Fibroblast of the aortic adventitia (primary cell): Measurements from ENCODE around the gene CSGALNACT2. TPM values are rescaled to one million over a fixed set of nuclear protein-coding genes. Genes with fewer than 3 reads are reported as not detected.

ENCODE experiments used
- DNase-seq: peaks from one replicate; pipeline ENCODE4 v3.0.0-alpha.2; 2010; ENCODE audit warnings: low read depth
- H3K4me3 ChIP-seq: 2 replicates; pipeline ENCODE4 v1.5.1; 2011; ENCODE audit warnings: low read depth, mild to moderate bottlenecking, control low read depth, low read length, moderate library complexity
- CTCF ChIP-seq: IDR thresholded peaks from 2 replicates; pipeline ENCODE4 v1.5.1; 2011; ENCODE audit warnings: mild to moderate bottlenecking, low read length, control low read depth, inconsistent platforms; ENCODE audit not compliant: insufficient read depth
- total RNA-seq: library from RNA; depleted of rRNA; stranded (reverse); fragments of >200 nt; gene quantifications from 2 replicates; pipeline ENCODE4 v1.2.3, GENCODE V29; 2012; ENCODE audit warnings: low replicate concordance

CSGALNACT2 gene
- total RNA-seq, 1 donor, result 35.7 TPM

- no peak overlapping the region for H3K4me3 ChIP-seq
- TF ChIP-seq CTCF, result no peak
- no peak for DNase-seq
Observed at GRCh38 chr10:43106256-43107091, 31.8 kb upstream of the CSGALNACT2 start.

- no peak overlapping the region for H3K4me3 ChIP-seq
- DNase-seq, result no peak
- no peak for TF ChIP-seq CTCF
Observed at GRCh38 chr10:43108951-43109350, 29.3 kb upstream of the CSGALNACT2 start.

GRCh38 chr10:43109671-43110249 lies 28.5 kb upstream of the CSGALNACT2 start:
- no peak for TF ChIP-seq CTCF
- H3K4me3 ChIP-seq, result no peak overlapping the region
- no peak for DNase-seq

GRCh38 chr10:43110338-43111071 lies 27.7 kb upstream of the CSGALNACT2 start:
- H3K4me3 ChIP-seq, result no peak overlapping the region
- no peak for TF ChIP-seq CTCF
- DNase-seq, result peak; percentile 65

- DNase-seq, result no peak
- no peak for TF ChIP-seq CTCF
- H3K4me3 ChIP-seq, result no peak overlapping the region
Observed at GRCh38 chr10:43111101-43111500, 27.1 kb upstream of the CSGALNACT2 start.

GRCh38 chr10:43111921-43112607 lies 26.2 kb upstream of the CSGALNACT2 start:
- no peak overlapping the region for H3K4me3 ChIP-seq
- TF ChIP-seq CTCF, result no peak
- DNase-seq, result no peak
